GM21717 (cell line): Measurements from ENCODE around the gene ME3.
"Not testable (repeated sequence)": the region's sequence is repeated elsewhere in the genome, so short reads cannot be mapped to it uniquely, and the experiment has no call there.

ENCODE experiments used
- ATAC-seq: cut with Tn5 transposase; IDR thresholded peaks from one replicate; pipeline ENCODE4 v1.9.1; 2021; ENCODE audit warnings: mild to moderate bottlenecking, moderate library complexity; ENCODE audit not compliant: unreplicated experiment

Gene ME3

DNA sequence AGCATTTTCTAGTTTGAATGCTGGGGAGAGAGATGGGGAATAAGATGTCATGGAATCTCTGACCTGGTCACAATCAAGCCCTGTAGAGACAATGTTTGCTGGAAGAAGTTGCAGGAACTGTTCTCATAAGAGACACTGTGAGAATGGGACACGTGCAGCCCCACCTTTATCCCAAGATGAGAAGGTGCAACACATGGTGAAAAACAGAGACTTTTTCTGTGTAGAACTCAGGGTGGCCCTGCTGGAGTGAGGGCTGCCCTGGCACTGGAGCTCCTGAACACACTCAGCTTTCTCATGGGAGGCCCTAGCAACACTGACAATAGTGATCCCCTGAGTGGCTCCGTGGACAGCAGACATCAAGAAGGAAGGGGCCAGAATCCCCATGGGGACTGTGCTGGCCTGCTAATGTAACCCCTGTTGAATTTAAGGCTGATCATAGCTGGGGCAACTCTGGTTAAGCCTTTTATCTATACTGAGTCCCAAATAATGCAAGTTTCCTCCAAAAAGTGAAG is 106.6 kb downstream of the ME3 start:
- no peak for ATAC-seq

DNA sequence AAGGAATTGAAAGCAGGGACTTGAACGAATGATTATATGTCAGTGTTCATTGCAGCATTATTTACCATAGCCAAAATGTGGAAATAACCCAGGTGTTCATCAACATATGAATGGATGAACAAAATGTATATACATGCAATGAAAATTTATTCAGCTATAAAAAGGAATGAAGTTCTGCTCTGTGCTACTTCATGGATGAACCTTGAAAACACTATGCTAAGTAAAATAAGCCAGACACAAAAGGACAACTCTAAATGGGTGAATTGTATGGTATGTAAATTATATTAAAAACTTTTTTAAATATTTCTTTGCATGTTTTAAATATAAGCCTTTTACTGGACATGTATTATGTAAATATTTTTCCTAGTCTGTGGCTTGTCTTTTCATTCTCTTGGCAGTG is 107.0 kb downstream of the ME3 start:
- no peak for ATAC-seq

DNA sequence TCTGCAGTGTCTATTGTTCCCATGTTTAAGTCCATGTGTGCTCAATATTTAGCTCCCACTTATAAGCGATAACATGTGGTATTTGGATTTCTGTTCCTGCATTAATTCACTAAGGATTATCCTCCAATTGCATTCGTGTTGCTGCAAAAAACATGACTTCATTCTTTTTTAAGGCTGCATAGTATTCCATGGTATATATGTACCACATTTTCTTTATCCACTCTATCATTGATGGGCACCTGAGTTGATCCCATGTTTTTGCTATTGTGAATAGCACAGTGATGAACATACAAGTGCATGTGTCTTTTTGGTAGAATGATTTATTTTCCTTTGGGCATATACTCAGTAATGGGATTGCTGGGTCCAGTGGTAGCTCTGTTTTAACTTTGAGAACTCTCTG is 109.6 kb downstream of the ME3 start:
- not testable (repeated sequence) for ATAC-seq

DNA sequence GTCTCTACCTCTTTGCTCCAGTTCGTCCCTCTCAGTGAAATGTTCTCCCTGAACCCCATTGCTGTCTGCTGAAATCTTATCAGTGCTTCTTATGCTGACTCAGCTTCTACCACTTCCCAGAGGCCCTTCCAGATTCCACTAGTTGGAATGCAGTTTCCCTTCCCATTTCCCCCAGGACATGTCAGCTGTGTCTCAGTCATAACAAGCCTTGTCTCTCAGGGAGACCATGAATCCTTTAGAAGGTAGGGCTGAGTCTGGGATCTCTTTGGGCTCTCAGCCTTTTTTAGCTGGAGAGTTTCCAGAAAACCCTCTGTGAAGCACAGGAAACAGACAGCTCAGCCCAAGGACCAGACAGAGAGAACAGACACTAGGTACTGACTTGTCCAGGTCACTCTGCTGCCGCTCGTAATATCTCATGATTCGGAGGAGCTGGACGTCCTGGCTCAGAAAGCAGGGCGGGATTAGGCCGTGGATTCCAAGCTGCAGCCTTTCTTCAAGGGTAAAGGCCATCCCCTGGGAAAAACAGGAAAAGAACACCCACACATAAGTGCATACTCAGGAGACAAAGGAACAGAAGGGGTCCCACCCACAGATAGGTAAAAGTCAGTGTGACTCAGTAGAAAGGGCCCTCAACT is 113.0 kb downstream of the ME3 start:
- no peak for ATAC-seq

DNA sequence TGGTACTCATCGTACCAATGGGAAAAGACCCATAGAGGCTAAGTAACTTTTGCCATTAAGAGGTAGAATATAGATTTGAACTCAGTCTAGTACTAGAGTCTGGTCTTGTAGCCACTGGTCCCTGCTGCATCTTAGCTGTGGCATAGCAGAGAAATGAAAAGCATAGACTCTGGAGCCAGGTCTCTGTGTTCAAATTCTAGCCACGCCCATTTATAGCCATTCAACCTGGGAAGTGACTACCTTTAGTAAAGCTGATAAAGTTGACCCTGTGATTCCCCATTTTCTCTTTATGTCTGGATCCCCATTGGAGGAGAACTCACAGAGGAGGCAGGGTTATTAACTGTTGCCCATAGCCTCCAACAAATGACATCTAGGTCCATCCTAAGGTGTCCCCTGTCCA is 113.6 kb downstream of the ME3 start:
- ATAC-seq = no peak

DNA sequence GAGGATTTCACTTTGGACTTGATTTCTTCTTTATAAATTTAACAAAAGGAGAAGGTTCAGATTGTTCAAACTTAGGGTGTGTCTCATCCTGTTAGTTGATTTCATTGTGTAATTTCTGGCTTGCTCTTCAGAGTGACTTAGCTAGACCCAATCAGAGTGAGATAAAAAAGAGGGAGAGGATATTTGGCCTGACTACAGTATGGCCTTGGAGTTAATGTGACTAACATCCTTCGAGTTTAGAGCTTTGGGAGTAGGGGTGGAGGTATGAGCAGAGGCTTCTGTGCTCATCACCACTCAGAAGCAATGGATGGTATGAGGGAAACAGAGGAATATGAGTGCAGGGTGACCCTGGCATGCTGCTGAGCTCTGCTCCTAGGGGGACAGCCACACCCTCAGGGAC is 114.2 kb downstream of the ME3 start:
- ATAC-seq = no peak

DNA sequence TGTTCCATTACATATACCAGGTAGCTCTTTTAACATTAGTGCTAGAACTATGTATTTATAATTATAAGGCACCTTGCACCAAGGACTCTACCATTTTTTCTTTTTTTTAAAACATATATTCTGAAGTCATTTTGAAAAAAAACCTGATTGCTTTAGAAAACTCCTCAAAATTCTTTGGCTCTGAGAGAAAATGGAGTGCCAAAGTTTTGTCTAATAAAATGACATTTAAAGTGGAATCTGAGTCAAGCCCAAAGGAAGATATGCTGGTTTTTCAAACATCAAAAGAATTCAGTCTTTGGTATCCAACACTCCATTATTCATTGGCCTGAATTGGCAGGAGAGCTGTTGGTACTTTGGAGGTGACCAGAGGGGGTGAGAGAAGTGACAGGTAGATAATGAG is 116.5 kb downstream of the ME3 start:
- ATAC-seq = no peak

DNA sequence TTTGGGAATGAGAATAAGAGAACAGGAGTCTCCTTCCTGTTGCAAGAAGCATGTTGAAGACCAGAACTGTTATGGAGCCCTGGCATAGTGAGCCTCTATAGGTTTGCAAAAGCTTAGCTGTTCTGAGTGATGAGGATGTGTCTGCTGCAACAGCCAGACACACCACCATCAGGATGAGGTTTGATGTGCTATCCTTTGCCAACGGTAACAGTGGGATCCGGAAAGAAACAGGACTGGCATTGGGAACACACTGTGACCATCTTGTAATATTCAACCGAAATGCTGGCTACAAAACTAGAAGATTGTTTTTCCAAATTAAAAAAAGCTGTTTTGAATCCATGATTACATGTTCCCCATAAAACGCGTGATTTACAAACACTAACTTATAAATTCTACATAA is 117.0 kb downstream of the ME3 start:
- ATAC-seq = no peak

DNA sequence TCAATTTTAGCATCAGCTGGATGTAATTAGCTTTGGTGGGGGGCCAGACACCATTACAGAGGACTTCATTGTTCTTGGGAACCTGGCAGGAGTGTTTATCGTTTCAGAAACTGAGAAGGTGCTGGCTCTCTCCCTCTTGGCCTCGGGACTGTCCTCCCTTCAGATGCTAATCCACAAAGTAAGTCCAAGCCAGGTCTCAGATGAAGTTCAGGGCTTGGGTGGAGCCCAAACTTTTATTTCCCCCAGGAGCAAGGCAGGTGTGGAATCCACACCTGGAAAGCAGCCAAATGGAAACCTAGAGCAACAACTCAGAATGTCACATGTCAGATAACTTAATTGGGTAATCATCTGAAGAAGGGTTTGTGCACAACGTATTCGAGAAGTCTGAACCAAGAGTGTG is 119.2 kb downstream of the ME3 start:
- ATAC-seq = no peak

DNA sequence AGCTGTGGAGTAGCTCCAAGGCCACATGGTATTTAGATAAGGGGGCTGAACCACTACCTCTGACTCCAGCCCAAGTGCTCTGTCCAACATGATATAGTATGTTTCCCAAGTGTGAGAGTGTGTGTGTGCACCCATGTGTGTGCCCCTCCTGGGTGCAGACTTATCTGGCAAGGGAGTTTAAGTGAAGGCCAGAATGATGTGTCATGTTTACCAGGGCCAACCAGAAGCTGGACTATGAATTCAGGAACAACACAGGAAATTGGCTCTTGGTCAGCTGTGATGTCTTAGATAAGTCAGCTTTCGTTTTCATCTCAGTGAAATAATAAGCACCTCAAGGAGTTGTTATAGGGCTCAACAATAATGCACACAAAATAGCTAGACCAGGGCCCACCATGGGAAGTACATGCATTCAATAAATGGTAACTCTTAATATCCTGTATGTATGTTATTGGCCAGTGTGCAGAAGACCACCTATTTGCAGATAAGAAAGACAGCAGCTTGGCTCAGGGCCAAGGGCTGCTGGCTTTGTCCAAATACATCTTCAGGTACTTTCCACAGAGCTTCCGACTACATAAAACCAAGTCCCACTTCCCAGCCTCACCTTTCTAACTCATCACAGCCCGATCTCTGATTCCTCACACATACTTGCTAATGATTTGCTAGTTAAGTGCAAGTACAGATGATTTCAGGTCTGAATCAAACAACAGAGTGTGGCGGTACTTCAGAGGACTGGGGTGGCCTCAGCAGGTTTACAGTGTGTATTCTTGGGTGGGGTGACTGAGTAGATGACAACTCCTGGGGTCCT is 120.9 kb downstream of the ME3 start:
- no peak for ATAC-seq

DNA sequence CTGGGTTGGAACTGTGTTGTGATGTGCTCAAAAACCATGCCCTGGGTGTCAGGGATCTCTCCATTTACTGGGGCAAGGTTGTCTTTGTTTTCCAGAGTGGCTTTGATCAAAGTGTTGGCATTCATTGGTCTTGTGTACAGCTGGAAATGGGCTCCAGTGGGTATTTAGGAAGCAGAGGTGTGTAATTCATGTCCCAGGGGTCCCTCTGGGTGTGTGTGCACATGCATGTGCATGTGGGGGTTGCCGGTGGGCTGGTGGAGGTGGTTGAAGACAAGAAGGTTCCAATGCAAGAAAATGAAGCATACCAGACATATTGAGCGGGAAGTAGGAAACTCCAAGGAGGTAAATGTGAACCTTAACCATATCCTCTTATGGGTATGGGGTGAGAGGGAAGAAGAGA is 121.7 kb downstream of the ME3 start:
- ATAC-seq = no peak

DNA sequence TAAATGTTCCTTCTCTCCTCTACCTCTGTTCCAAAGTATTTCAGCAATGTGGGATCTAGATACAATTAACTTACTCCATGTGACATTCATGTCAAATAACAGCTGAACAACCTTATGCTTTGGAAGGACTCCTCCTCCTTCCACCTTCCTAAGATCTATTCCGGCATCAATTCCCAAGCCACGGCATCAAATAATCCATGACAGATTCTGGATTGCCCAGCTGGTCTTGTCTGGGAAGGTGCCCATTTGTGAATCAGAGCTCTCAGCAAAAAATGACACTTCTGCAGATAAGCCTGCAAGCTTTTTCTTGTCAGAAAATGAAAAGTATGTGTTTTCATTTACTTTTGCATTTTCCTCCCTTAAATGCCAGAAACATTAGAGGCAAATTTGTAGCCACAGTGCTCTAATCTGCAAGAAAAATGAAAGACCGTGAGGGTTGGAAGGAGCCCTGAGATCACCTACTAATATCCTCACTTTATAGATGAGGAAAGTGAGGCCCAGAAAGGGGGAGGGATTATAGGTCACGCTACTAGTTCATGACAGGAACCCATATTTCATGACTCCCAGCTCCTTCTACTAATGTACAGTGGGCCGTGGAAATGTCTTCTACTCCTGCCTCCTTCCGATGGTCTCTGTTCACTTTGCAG is 124.0 kb downstream of the ME3 start:
- ATAC-seq = no peak

DNA sequence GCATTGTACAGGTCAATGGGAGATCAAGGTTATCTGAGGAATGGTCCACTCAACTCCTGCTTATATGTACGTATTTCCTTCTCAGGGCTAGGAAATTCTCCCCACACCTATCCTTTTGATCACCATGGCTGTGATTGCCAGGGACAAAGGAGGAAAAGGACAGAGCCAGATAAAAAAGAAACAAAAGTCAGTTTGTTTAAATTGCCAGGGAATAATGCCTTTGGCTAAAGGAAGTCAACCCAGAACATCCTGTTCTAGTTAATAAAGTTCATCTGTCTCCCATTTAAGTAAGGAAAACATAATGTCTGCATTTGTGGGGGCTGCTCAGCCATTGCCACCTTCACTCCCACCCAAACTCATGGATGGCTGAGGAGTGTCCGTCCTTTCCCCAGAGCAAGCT is 124.7 kb downstream of the ME3 start:
- ATAC-seq = no peak

DNA sequence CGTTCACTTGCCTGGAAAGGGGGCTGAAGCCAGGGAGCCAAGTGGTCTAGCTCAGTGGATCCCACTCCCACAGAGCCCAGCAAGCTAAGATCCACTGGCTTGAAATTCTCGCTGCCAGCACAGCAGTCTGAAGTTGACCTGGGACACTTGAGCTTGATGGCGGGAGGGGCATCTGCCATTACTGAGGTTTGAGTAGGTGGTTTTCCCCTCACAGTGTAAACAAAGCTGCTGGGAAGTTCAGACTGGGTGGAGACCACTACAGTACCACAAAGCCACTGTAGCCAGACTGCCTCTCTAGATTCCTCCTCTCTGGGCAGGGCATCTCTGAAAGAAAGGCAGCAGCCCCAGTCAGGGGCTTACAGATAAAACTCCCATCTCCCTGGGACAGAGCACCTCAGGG is 131.1 kb downstream of the ME3 start:
- not testable (repeated sequence) for ATAC-seq

DNA sequence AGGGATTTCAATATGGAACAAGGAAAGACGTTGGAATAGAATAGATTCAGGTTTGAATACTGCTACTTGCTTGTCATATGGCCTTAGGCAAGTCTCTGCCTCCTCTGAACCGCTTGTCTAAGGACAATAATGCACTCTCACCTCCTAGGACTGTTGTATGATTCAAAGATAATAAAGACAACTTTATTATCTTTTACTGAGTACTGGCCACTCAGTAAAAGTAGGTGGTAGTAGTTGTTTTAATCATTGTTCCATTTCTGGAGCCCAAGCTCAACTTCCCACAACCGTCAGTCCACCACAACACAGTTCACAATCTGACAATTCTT is 134.2 kb downstream of the ME3 start:
- ATAC-seq = no peak

DNA sequence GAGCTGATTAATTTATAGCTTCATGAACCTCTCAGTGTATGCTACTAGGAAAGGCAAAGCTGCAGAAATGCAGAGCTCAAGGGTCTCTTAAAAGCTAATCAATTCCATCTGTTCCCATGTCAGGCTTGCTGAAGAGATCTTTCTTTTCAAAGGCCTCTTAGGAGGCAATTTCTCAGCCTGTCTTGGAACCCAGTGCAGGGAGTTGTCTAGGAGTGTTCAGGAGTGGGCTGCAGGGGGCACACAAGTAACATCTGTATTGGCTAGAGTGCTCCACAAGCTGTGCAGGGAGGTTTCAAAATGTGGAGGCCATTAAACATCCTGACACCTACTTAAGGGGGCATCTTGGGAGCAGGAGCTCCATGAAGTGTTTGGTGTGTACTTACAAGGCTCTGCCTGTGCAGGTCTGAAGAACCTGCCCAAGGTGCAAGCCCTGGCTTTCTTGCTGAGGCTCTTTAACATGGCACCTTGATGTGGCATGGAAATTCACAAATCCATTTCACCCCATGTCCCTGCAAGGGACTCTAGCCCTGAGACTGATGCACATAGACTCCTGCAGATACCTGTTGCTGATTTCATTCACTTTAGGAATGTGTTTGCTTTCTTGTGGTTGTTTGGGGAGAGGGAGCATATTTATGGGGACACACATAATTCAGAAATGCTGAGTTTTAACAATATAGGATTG is 134.7 kb downstream of the ME3 start:
- no peak for ATAC-seq

DNA sequence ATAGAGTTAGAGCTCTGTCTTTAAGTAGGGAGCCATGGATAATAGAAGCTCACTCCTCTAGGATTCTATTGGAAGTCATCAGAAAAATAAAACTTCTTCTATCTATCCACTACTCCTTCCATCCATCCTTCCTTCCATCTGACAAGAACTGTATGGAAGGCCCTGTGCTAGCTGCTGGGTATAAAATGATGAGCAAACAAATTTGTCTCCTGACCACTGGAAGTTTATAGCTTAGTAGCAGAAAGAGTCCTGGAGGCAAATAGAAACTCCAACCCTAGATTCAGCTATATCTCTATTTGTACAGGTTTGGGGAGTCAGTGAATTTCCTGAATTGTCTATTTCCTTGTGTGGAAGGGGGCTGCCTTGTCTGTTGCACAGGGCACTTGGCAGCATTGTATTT is 136.6 kb downstream of the ME3 start:
- no peak for ATAC-seq

DNA sequence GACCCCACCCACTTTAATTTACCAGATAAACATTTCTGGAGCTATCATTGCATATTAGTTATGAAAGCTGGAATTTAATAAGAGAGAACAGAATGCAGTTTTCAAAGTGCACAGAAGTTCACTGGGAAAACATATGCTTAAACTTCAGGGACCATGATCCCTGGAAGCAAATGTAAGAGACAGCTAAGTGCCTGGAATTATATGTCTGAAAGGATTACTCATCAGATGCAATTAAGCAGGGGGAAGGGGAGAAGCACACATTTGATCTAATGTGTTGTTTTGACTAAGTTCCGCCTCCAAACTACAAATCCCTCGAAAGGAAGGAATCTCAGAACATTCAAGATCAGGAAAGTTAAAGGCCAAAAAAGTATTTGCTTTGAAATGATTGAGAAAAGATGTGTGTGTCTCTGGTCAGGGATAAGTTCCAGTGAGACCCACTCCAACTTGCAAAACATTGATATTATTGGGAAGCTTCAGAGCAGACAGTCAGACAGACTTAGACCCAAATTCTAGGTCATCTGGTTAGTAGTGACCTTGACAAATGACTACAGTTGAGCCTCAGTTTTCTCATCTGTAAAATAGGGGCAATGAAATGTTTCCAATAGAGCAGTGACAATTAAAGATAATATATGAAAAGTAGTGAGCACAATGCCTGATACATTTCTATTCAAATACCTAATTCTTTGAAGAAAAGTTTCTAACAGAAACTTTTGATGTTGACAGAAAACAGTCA is 147.6 kb downstream of the ME3 start:
- ATAC-seq = no peak

DNA sequence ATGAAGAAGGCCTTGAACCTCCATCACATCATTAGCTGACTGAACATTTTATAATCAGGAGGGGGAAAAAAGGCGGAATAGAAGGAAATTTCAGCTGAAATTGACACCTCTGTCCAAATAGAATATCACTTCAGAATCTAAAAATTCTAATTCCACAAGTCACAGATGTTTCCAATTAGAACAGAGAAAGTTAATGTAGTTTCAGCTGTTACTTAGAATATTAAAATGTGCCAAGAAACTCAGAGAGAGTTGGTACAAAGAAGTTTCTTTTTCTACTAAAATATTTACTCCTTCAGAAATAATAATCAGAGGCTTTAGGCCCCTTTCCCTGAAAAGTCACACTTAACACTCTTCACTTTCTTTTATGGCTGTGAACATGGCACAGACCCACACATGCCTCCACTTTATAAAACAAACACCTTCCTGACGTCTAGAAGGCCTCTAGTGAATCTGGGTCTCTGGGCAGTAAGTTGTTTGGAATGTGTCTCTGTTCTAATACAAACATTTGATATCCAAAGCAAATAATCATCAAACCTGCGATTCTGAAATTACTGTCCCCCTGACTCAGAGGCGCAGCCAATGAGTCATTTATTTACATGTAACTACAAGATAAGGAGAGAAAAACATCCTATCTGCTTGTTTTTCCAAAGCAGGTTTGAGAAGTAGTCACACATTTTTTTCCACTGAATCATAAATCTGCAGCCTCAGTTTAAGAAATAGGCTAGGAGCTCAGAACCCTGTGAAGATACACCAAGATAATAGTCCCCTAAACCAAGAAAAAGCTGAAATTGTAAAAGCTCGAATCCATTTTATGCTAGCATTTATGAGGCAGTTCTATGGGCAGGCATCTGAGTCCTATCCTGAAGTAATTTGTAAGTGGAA is 148.4 kb downstream of the ME3 start:
- no peak for ATAC-seq

DNA sequence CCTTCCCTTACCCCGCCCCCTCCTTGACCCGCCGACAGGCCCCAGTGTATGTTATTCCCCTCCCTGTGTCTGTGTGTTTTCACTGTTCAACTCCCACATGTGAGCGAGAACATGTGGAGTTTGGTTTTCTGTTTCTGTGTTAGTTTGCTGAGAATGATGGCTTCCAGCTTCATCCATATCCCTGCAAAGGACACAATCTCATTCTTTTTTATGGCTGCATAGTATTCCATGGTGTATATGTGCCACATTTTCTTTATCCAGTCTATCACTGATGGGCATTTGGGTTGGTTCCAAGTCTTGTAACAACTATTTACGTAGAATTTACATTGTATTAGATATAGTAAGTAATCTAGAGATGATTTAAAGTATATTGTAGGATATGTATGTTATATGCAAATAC is 149.9 kb downstream of the ME3 start:
- not testable (repeated sequence) for ATAC-seq
